ENCODE measurements around the gene ZDHHC24. TPM values are rescaled to one million over a fixed set of nuclear protein-coding genes. Genes with fewer than 3 reads are reported as not detected.

The ZDHHC24 gene
- total RNA-seq, 1 donor from 2014 or later, result 5.2 TPM

- Histone ChIP-seq H3K4me3 (no peak overlapping the region), H3K36me3 (peaks cover 3% of the 10 kb centered on the region), H3K27ac (replicated peaks) (no peak overlapping the region), H3K9me3 (replicated peaks) (no peaks in the 10 kb centered on the region), H3K27me3 (ENCODE audit: low read depth) (peaks cover 4% of the 10 kb centered on the region), H3K4me1 (peaks cover 21% of the 10 kb centered on the region)
- TF ChIP-seq CTCF (IDR thresholded peaks at IDR 0.05; ENCODE audit: borderline replicate concordance), result no peak
- intact Hi-C loops (cut with micrococcal nuclease), result no loop called here
- no peak for DNase-seq
These were observed 18.0 kb upstream of the ZDHHC24 start for GRCh38 chr11:66563832-66564231.

GRCh38 chr11:66562907-66563583 is 17.2 kb upstream of the ZDHHC24 start:
- H3K27ac ChIP-seq (replicated peaks), result no peak overlapping the region
- intact Hi-C loops (cut with micrococcal nuclease), result no loop called here
- H3K4me3 ChIP-seq, result no peak overlapping the region
- H3K36me3 ChIP-seq, result peaks cover 3% of the 10 kb centered on the region
- H3K27me3 ChIP-seq (ENCODE audit: low read depth), result peaks cover 12% of the 10 kb centered on the region
- DNase-seq, result no peak
- no peaks in the 10 kb centered on the region for H3K9me3 ChIP-seq (replicated peaks)
- TF ChIP-seq CTCF (IDR thresholded peaks at IDR 0.05; ENCODE audit: borderline replicate concordance), result no peak
- peaks cover 16% of the 10 kb centered on the region for H3K4me1 ChIP-seq

- H3K27me3 ChIP-seq (ENCODE audit: low read depth), result peaks cover 20% of the 10 kb centered on the region
- no peak for DNase-seq
- intact Hi-C loops (cut with micrococcal nuclease), result no loop called here
- H3K36me3 ChIP-seq, result peaks cover 3% of the 10 kb centered on the region
- no peak overlapping the region for H3K4me3 ChIP-seq
- H3K27ac ChIP-seq (replicated peaks), result no peak overlapping the region
- no peaks in the 10 kb centered on the region for H3K9me3 ChIP-seq (replicated peaks)
- no peak for TF ChIP-seq CTCF (IDR thresholded peaks at IDR 0.05; ENCODE audit: borderline replicate concordance)
- peaks cover 10% of the 10 kb centered on the region for H3K4me1 ChIP-seq
These were observed 16.4 kb upstream of the ZDHHC24 start for GRCh38 chr11:66562275-66562674.

- no peak for TF ChIP-seq CTCF (IDR thresholded peaks at IDR 0.05; ENCODE audit: borderline replicate concordance)
- no peak for DNase-seq
These were observed 16.1 kb upstream of the ZDHHC24 start for GRCh38 chr11:66561975-66562248.

GRCh38 chr11:66561178-66561974 is 15.5 kb upstream of the ZDHHC24 start:
- intact Hi-C loops (cut with micrococcal nuclease), result no loop called here

More at GRCh38 chr11:66561975-66562248, 16.1 kb upstream of the ZDHHC24 start:
- no peak overlapping the region for H3K27ac ChIP-seq (replicated peaks)
- H3K36me3 ChIP-seq, result peaks cover 3% of the 10 kb centered on the region
- intact Hi-C loops (cut with micrococcal nuclease), result no loop called here
- peaks cover 10% of the 10 kb centered on the region for H3K4me1 ChIP-seq
- no peak overlapping the region for H3K4me3 ChIP-seq
- peaks cover 23% of the 10 kb centered on the region for H3K27me3 ChIP-seq (ENCODE audit: low read depth)
- no peaks in the 10 kb centered on the region for H3K9me3 ChIP-seq (replicated peaks)

More at GRCh38 chr11:66561178-66561974, 15.5 kb upstream of the ZDHHC24 start:
- Histone ChIP-seq H3K4me3 (no peak overlapping the region), H3K4me1 (peaks cover 10% of the 10 kb centered on the region), H3K27ac (replicated peaks) (no peak overlapping the region), H3K36me3 (peaks cover 3% of the 10 kb centered on the region), H3K9me3 (replicated peaks) (no peaks in the 10 kb centered on the region), H3K27me3 (ENCODE audit: low read depth) (peaks cover 26% of the 10 kb centered on the region)
- TF ChIP-seq CTCF (IDR thresholded peaks at IDR 0.05; ENCODE audit: borderline replicate concordance), result no peak
- DNase-seq, result no peak

Data from left ventricle myocardium inferior (tissue), 1 donor.